ENCODE data around the gene DSG2. TPM values are rescaled to one million over a fixed set of nuclear protein-coding genes. Genes with fewer than 3 reads are reported as not detected.

Gene DSG2
- 10 to 100 TPM; 13.9 to 35.4 (median 24.1) TPM for total RNA-seq

DNA sequence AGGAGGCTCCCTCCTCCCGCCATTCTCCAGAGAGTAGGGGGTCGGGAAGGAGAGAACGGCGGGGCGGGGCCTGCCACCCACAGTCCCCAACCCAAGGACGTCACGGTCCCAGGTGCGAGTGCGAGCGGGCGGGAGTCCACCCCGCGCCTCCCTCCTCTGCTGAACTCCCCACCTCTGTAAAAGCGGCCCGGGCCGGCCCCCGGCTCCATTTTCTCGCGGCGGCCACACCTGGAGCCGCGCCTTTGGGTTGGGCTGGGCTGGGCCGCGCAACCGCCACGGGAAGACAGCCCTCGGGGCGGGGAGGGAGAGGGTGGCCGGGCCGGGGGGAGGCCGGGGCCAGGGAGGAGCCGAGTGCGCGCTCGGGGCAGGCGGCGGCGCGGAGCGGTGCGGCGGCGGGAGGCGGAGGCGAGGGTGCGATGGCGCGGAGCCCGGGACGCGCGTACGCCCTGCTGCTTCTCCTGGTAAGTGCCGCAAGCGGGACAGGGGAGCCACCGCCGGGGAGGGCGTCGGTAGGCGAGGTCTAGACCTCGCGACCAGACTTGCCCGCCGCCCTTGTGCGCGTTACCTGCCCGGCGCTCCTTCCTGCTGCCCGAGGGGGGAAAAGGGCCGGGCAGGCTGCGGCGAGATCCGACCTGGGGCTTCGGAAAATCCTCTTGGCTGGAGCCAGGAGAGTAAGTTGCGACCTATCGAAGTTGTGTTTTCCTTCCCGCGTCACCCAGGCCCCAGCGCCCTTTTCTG lies at the start of gene DSG2:
Gene DSG2 (plus strand): TSS at position 342 of the 738 bp plus-strand sequence. CDS start 75 bp downstream, at position 417.
- Histone ChIP-seq H3K27me3 (peaks cover 11% of the 10 kb centered on the region), H3K9me3 (no peaks in the 10 kb centered on the region), H3K27ac (peak within 1 kb of the TSS; percentile 88), H3K4me1 (peaks cover 39% of the 10 kb centered on the region), H3K4me3 (peak within 1 kb of the TSS; percentile 56), H3K36me3 (no peaks in the 10 kb centered on the region)
- WGBS = 0% methylated on average over 3 of the region's 79 CpGs
- no peak for TF ChIP-seq POLR2A (IDR thresholded peaks at IDR 0.05)
- TF ChIP-seq, protein P1, sequence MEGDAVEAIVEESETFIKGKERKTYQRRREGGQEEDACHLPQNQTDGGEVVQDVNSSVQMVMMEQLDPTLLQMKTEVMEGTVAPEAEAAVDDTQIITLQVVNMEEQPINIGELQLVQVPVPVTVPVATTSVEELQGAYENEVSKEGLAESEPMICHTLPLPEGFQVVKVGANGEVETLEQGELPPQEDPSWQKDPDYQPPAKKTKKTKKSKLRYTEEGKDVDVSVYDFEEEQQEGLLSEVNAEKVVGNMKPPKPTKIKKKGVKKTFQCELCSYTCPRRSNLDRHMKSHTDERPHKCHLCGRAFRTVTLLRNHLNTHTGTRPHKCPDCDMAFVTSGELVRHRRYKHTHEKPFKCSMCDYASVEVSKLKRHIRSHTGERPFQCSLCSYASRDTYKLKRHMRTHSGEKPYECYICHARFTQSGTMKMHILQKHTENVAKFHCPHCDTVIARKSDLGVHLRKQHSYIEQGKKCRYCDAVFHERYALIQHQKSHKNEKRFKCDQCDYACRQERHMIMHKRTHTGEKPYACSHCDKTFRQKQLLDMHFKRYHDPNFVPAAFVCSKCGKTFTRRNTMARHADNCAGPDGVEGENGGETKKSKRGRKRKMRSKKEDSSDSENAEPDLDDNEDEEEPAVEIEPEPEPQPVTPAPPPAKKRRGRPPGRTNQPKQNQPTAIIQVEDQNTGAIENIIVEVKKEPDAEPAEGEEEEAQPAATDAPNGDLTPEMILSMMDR (IDR thresholded peaks at IDR 0.05) = no peak
- DNase-seq (ENCODE audit: low spot score in 2 of 2) = peak; percentile 75 to 82

DNA sequence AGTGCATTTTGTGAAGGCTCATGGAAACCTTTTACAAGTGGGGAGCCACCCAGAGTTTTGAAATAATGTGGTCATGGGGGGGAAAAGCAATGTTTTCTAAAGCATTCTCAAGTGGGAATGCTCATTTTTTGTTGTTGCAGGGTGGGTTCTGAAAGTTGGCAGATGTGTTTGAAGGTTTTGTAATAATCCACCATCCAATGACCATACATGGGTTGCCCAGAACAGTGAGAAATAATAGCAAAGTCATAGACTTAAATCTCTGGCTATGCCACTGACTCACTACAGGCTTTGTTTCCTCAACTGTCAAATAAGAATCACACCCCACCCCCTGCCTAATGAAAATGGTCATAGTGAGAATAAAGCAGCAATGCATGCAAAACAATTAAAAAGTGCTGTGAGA lies 47.6 kb upstream of the DSG2 start:
- peak overlapping the region; percentile 44 for H3K4me3 ChIP-seq

DNA sequence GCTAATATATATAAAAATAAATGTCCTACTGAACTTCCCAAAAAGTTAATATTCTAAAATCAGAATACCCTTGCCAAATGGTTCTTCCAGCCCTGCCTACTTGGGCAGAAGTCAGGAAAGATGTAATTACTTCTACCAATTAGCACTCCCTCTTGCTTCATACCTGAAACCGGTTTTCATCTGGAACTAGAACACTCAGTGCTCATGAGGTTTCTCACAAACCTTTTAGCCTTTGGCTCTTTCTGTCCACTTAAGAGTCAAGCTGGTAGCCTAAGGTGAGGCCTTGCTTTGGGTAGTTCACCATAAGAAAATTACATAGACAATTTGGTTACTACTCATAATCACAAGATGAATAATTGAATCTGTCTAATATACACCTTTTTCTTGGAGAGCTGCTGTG lies 46.4 kb upstream of the DSG2 start:
- Histone ChIP-seq H3K9me3 (no peaks in the 10 kb centered on the region), H3K27me3 (no peaks in the 10 kb centered on the region), H3K36me3 (no peaks in the 10 kb centered on the region), H3K27ac (peak overlapping the region; percentile 87), H3K4me3 (peak overlapping the region; percentile 44), H3K4me1 (peaks cover 13% of the 10 kb centered on the region)
- DNase-seq (ENCODE audit: low spot score in 2 of 2) = no peak
- WGBS = 44% methylated on average over 1 of the region's 1 CpG
- TF ChIP-seq POLR2A (IDR thresholded peaks at IDR 0.05) = no peak
- TF ChIP-seq POLR2AphosphoS5 (IDR thresholded peaks at IDR 0.05) = peak in 2 of 3 donors; percentile 38 to 78
- no peak for TF ChIP-seq EP300 (IDR thresholded peaks at IDR 0.05)

More for the DNA sequence above, 47.6 kb upstream of the DSG2 start:
- H3K9me3 ChIP-seq = no peaks in the 10 kb centered on the region
- DNase-seq (ENCODE audit: low spot score in 2 of 2) = no peak
- no peaks in the 10 kb centered on the region for H3K27me3 ChIP-seq
- H3K27ac ChIP-seq = peak overlapping the region; percentile 75
- H3K36me3 ChIP-seq = no peaks in the 10 kb centered on the region
- peaks cover 13% of the 10 kb centered on the region for H3K4me1 ChIP-seq
- TF ChIP-seq POLR2A (IDR thresholded peaks at IDR 0.05) (no peak), POLR2AphosphoS5 (IDR thresholded peaks at IDR 0.05) (no peak), EP300 (IDR thresholded peaks at IDR 0.05) (no peak)
- TF ChIP-seq, protein P1 (IDR thresholded peaks at IDR 0.05) = no peak

DNA sequence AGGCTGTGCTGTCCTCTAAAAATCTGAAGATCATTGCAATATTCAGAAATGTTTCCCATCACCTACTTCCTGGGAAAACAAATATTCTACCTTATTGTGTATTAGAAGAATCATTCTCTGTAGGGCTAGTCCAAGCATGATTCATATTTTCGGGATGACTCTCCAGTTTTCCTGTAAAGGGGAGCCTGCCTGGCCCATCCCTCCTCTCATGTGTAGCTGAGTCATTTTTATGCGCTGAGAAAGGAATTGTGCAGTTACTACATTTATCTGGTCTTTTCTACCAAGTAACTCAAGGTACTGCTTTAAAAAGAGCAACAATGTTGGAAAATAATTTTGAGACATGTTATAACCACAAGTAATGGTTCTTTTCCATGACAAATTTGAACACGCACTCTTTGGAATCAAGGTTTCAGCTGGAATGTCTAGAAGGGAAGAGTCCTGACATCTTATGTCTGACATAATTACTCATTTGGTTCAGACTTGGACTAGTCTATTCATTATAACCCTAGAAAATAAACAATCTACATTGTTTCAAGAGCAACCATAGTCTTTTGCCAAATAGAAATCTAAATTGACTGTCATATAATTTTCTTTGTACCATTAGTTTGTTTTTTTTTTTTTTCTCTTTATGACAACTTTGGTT lies 43.8 kb upstream of the DSG2 start:
- no peaks in the 10 kb centered on the region for H3K9me3 ChIP-seq
- H3K4me3 ChIP-seq = no peak overlapping the region
- 59% methylated on average over 3 of the region's 3 CpGs for WGBS
- H3K4me1 ChIP-seq = peaks cover 13% of the 10 kb centered on the region
- no peaks in the 10 kb centered on the region for H3K27me3 ChIP-seq
- H3K27ac ChIP-seq = peak overlapping the region; percentile 62
- no peak for TF ChIP-seq EP300 (IDR thresholded peaks at IDR 0.05)
- no peak for TF ChIP-seq POLR2A (IDR thresholded peaks at IDR 0.05)
- TF ChIP-seq POLR2AphosphoS5 (IDR thresholded peaks at IDR 0.05) = no peak
- TF ChIP-seq, protein P1 (IDR thresholded peaks at IDR 0.05) = no peak
- H3K36me3 ChIP-seq = no peaks in the 10 kb centered on the region
- DNase-seq (ENCODE audit: low spot score in 2 of 2) = no peak

DNA sequence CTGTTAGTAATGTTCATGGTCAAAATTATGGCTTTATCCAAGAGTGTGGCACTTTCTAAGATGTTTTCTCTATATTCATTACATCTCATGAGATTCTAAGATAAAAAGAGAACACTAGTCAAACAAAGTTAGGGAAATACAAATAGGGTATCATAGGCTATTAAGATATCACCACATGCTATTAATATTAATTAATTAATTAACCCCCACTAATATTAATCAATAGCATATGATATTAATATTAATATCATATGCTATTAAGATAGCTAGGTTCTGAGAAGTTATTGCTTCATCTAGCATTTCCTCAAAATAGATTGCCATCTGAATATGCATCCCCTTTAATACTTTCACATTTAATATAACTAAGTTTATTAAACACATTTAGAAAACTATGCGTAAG lies 28.3 kb upstream of the DSG2 start:
- Histone ChIP-seq H3K4me3 (no peak overlapping the region), H3K9me3 (no peaks in the 10 kb centered on the region), H3K36me3 (peaks cover 41% of the 10 kb centered on the region), H3K27me3 (no peaks in the 10 kb centered on the region), H3K27ac (no peak overlapping the region), H3K4me1 (no peaks in the 10 kb centered on the region)
- no peak for DNase-seq (ENCODE audit: low spot score in 2 of 2)
- 91% methylated on average over 1 of the region's 1 CpG for WGBS
- TF ChIP-seq EP300 (IDR thresholded peaks at IDR 0.05) (no peak), POLR2A (IDR thresholded peaks at IDR 0.05) (no peak), POLR2AphosphoS5 (IDR thresholded peaks at IDR 0.05) (no peak)
- TF ChIP-seq, protein P1 (IDR thresholded peaks at IDR 0.05) = no peak

Measured in suprapubic skin (tissue), 4 donors.